ENCODE measurements around the gene CLASP1.

Gene CLASP1

DNA sequence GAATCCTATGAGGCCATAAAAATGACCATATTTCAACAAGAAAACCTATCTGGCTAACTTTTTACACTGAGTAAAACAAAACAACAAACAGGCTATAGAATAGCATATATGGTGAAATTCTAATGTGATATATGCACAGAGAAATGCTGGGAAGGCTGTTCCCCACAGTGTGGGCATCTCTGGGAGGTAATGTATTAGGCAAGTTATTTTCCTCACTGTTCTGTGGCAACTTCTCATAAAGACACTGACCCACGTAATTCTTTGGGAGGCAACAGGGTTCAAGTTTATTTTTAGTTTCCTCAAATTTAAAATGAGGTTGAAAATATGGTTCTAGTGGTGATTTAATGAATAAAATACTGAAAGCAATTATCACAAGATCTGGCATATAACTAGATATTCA lies 71.9 kb downstream of the CLASP1 start:
- TF ChIP-seq, protein P1, sequence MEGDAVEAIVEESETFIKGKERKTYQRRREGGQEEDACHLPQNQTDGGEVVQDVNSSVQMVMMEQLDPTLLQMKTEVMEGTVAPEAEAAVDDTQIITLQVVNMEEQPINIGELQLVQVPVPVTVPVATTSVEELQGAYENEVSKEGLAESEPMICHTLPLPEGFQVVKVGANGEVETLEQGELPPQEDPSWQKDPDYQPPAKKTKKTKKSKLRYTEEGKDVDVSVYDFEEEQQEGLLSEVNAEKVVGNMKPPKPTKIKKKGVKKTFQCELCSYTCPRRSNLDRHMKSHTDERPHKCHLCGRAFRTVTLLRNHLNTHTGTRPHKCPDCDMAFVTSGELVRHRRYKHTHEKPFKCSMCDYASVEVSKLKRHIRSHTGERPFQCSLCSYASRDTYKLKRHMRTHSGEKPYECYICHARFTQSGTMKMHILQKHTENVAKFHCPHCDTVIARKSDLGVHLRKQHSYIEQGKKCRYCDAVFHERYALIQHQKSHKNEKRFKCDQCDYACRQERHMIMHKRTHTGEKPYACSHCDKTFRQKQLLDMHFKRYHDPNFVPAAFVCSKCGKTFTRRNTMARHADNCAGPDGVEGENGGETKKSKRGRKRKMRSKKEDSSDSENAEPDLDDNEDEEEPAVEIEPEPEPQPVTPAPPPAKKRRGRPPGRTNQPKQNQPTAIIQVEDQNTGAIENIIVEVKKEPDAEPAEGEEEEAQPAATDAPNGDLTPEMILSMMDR (IDR thresholded peaks at IDR 0.05) = no peak
- H3K4me3 ChIP-seq = no peak overlapping the region
- no peak overlapping the region for H3K27ac ChIP-seq
- DNase-seq (ENCODE audit: low spot score) = no peak

- DNase-seq (ENCODE audit: low spot score) = no peak
- TF ChIP-seq, protein P1 (IDR thresholded peaks at IDR 0.05) = no peak
- Histone ChIP-seq H3K27ac (no peak overlapping the region), H3K4me3 (no peak overlapping the region)
These were observed 73.0 kb downstream of the CLASP1 start for GRCh38 chr2:121576263-121576662.

DNA sequence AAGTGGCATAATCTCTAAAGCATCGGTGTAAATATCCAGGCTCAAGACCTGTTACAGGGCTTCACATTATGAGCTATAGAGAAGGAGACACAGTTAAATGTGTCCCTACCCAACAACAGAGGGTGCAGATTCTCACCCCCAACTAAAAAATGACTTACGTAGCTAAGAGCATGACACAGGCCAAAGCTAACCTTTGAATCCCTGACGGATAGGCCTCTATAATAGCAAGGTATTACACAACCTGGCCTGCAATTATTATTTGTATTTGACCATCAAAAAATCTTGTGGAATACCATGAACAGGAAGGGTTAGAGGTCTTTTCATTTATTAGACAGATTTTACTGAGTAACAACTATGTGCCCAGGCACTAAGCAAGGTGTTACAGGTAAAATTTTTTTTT lies 73.5 kb downstream of the CLASP1 start:
- H3K4me3 ChIP-seq = no peak overlapping the region
- no peak overlapping the region for H3K27ac ChIP-seq
- TF ChIP-seq, protein P1 (IDR thresholded peaks at IDR 0.05) = no peak
- DNase-seq (ENCODE audit: low spot score) = no peak

- DNase-seq (ENCODE audit: low spot score) = no peak
These were observed 78.6 kb downstream of the CLASP1 start for GRCh38 chr2:121570667-121571055.

GRCh38 chr2:121570036-121570666 lies 79.1 kb downstream of the CLASP1 start:
- DNase-seq (ENCODE audit: low spot score) = no peak
- TF ChIP-seq, protein P1 (IDR thresholded peaks at IDR 0.05) = no peak
- Histone ChIP-seq H3K4me3 (no peak overlapping the region), H3K27ac (no peak overlapping the region)

More at GRCh38 chr2:121570667-121571055, 78.6 kb downstream of the CLASP1 start:
- TF ChIP-seq, protein P1 (IDR thresholded peaks at IDR 0.05) = no peak
- Histone ChIP-seq H3K4me3 (no peak overlapping the region), H3K27ac (no peak overlapping the region)

- no peak for DNase-seq (ENCODE audit: low spot score)
- Histone ChIP-seq H3K4me3 (no peak overlapping the region), H3K27ac (no peak overlapping the region)
- TF ChIP-seq, protein P1 (IDR thresholded peaks at IDR 0.05) = no peak
These were observed 81.3 kb downstream of the CLASP1 start for GRCh38 chr2:121567957-121568409.

DNA sequence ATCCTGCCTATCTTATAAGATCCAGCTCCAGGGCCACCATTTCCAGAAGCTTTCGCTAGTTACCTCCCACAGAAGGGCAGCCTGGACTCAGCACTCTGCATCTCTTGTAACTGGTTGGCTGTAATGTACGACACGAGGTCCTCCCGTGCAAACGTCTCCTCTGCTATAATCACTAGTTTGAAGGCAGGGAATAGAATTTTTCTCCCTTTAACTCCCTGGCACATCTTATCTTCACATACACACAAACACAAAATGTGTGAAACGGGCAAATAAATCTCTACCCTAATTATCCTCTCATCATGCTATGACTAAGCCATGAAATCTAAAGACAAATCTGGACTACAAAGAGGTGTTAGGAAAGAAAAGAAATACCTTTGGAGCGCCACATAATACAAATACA lies 81.8 kb downstream of the CLASP1 start:
- Histone ChIP-seq H3K27ac (no peak overlapping the region), H3K4me3 (no peak overlapping the region)
- TF ChIP-seq, protein P1 (IDR thresholded peaks at IDR 0.05) = no peak
- DNase-seq (ENCODE audit: low spot score) = no peak

All from coronary artery (tissue), 2 donors.